ENCODE measurements around the gene HIPK2.

Gene HIPK2

DNA sequence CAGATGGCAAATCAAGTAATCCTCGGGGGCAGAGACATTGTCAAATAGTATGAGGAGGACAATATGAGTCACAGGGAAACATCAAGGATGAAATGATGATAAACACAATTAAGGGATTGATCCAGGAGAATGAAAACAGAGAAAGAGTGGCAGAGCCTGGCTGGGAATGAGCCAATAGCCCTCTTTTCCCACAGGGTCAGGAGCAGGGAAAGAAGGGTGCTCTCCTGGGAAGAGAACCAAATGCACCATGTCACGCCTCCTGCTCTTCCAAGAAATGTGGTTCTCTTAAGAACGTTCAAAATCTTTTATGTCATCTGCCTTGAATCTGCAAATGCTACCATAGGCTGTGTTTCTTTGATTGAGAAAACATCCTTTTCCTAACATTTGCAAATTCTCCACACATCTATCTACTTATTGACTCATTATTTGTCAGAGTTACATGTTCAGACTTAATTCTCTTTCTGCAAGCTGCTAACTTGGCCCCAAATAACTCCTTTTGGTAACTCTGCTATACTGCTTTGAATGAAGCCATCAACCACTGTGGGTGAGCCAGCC lies 50.6 kb downstream of the HIPK2 start:
- H3K4me3 ChIP-seq (ENCODE audit: low read depth, low read length) = no peak overlapping the region
- no peak for TF ChIP-seq CTCF (IDR thresholded peaks at IDR 0.05; ENCODE audit: low read depth, low read length)
- no peaks in the 10 kb centered on the region for H3K27me3 ChIP-seq
- H3K9me3 ChIP-seq = no peaks in the 10 kb centered on the region
- no peaks in the 10 kb centered on the region for H3K4me1 ChIP-seq
- H3K36me3 ChIP-seq = no peaks in the 10 kb centered on the region
- no peak for DNase-seq

DNA sequence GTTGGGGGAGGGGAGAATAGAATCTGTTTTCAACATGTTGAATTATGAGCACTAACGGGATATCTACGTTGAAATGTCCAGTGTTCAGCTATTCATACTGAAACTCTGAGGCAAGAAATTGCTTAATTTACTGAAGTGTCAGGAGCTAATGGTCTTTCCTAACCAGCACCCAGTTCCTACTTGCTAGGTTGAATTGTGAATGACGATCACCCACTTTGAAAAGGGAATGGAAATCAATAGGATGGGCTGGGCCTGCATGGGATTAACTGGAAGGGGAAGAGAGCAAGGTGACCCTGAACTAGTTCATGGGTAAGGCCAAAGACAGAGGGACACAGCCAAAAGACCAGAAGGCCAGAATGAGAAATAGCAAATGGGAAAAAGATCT lies 51.3 kb downstream of the HIPK2 start:
- Histone ChIP-seq H3K9me3 (no peaks in the 10 kb centered on the region), H3K27me3 (no peaks in the 10 kb centered on the region), H3K4me1 (no peaks in the 10 kb centered on the region), H3K4me3 (ENCODE audit: low read depth, low read length) (no peak overlapping the region), H3K36me3 (no peaks in the 10 kb centered on the region)
- no peak for DNase-seq
- no peak for TF ChIP-seq CTCF (IDR thresholded peaks at IDR 0.05; ENCODE audit: low read depth, low read length)

DNA sequence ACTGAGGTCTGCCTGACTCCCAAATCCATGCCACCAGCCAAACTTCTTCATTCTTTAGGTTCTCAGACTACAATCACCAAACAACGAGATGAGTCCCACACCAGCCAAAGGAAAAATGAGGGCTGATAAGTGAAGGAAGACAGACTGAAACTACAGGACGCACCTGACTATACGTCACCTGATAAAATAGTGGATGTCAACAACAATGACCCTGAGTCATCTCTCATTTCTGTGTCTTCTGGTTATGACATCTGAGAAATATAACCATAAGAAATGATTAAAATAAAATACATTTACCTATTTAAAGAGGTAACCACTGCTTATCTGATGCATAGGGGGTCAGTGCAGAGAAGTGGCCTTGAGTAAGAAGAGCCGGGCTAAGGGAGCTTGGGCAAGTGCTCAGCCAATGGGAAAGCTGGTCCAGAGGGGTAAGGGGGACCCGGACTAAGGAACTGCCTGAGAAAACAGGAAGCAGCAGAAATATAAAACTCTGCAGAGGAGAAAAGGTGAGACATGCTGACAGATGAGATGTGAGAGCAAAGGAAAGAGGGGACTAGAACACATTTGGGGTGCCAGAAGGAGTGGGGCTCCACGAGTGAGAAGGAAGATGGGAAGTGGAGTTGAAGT lies 51.8 kb downstream of the HIPK2 start:
- Histone ChIP-seq H3K27me3 (no peaks in the 10 kb centered on the region), H3K36me3 (no peaks in the 10 kb centered on the region), H3K4me3 (ENCODE audit: low read depth, low read length) (no peak overlapping the region), H3K4me1 (no peaks in the 10 kb centered on the region), H3K9me3 (no peaks in the 10 kb centered on the region)
- no peak for DNase-seq
- TF ChIP-seq CTCF (IDR thresholded peaks at IDR 0.05; ENCODE audit: low read depth, low read length) = no peak

- Histone ChIP-seq H3K27me3 (no peaks in the 10 kb centered on the region), H3K4me1 (no peaks in the 10 kb centered on the region), H3K36me3 (no peaks in the 10 kb centered on the region), H3K4me3 (ENCODE audit: low read depth, low read length) (no peak overlapping the region), H3K9me3 (no peaks in the 10 kb centered on the region)
- no peak for TF ChIP-seq CTCF (IDR thresholded peaks at IDR 0.05; ENCODE audit: low read depth, low read length)
- no peak for DNase-seq
Measured at GRCh38 chr7:139725077-139725476, 52.7 kb downstream of the HIPK2 start.

DNA sequence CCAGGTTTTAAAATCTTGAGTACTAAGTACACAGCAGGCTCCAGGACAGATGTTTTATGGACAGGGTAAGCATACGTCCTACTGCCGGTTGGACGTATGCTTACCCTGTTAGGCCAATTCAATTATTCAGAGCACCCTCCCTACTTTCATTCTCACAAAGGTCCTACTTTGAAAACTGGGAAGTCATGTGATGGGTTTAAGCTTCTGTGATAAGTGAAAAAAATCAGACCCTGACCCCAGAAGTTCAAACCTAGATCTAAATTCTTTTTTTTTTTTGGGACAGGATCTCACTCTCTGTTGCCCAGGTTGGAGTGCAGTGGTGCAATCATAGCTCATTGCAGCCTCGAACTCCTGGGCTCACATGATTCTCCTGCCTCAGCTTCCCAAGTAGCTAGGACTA lies 55.2 kb downstream of the HIPK2 start:
- H3K4me3 ChIP-seq (ENCODE audit: low read depth, low read length) = no peak overlapping the region
- no peaks in the 10 kb centered on the region for H3K4me1 ChIP-seq
- no peak for TF ChIP-seq CTCF (IDR thresholded peaks at IDR 0.05; ENCODE audit: low read depth, low read length)
- H3K36me3 ChIP-seq = no peaks in the 10 kb centered on the region
- no peaks in the 10 kb centered on the region for H3K27me3 ChIP-seq
- no peak for DNase-seq
- H3K9me3 ChIP-seq = no peaks in the 10 kb centered on the region

DNA sequence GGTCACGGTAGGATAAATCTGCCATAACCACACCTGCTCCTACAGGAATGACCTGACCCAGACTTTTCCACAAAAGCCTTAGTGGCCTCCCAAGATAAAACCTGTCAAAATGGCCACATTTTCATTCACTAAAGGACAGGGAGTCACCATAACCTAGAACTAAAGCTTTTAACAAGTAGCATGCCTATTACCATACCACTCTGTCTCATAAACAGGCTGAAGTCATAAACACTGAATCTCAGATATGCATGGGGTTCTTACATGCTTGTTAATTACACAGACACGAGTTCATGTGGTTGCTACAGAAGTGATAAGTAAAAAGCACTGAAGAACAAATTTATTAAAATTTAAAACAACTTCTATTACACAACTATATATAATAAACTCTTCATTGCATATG lies 56.0 kb downstream of the HIPK2 start:
- Histone ChIP-seq H3K27me3 (no peaks in the 10 kb centered on the region), H3K4me3 (ENCODE audit: low read depth, low read length) (no peak overlapping the region), H3K9me3 (no peaks in the 10 kb centered on the region), H3K4me1 (no peaks in the 10 kb centered on the region), H3K36me3 (no peaks in the 10 kb centered on the region)
- no peak for DNase-seq
- TF ChIP-seq CTCF (IDR thresholded peaks at IDR 0.05; ENCODE audit: low read depth, low read length) = no peak

Data from BE2C (cell line).